Frontal cortex (tissue), 4 donors: ENCODE data around the gene MCF2L. TPM values are rescaled to one million over a fixed set of nuclear protein-coding genes. Genes with fewer than 3 reads are reported as not detected.

ENCODE experiments used
- DNase-seq, 2 donors: peaks; one replicate each; pipeline ENCODE4 v3.0.0; 2012; ENCODE audit warnings: low spot score in 2 of 2
- FAIRE-seq: peaks from 2 replicates; lab custom pipeline; 2012; peaks lifted over from hg19 to GRCh38; lab: Jason Lieb, UNC
- total RNA-seq: library from RNA; depleted of rRNA; stranded (reverse); fragments of >200 nt; gene quantifications from one replicate; pipeline ENCODE4 v1.2.3, GENCODE V29; 2014
- donor health status: control.
- donor health status: control.
- donor health status: control.

MCF2L gene
- total RNA-seq, 1 donor from 2014 or later: 137 TPM

DNA sequence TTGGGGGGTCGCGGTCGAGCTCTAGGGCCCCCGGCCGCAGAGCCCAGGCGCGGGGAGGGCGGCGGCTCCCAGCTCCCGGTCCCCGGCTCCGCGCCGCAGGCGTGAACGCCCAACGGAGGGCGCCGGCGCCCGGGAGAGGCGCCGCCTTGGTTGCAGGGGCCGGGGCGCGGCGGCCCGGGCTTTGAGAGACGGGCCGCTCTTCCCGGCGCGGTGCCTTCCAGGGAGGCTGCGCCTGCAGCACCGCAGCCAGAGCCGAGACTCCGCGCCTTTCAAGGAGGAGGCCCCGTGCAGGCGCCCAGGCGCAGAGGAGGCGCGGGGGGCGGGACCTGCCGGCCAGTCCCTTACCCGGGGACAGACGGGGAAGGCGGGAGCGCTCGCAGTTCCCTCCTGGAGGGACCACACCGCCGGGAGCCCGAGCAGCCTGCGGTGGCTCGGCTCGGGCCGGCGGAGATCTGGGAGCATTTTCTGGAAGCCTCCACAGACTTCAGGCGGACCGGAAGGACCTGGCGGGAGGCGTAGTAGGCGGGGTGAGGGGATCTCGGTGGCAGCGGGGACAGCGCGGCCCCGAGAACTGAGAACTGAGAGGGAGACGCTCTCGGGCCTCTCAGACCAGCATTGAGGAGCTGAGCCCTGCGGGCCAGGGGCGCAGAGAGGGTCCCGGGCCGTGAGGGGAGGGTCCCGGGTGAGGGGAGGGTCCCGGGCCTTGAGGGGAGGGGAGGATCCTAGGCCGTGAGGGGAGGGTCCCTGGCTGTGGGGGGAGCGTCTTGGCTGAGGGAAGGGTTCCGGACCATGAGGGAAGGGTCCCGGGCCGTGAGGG lies 25.5 kb upstream of the MCF2L start:
- FAIRE-seq: no peak
- DNase-seq: peak; percentile 48 to 54

DNA sequence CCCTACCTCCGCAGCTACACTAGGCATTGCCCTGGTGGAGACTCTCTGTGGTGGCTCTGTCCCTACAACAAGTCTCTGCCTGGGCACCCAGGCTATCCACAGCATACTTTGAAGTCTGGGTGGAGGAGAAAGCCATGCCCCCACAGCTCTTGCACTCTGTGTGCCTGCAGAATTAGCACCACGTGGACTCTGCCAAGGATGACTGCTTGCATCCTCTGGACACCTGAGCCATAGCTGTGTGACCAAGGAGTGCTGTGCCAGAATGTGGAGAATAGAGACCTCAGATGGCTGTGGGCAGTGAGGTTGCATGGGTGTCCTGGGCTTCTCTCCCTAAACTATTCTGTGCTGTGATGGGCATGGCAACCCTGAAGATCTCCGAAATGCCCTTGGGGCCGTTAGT lies 21.2 kb upstream of the MCF2L start:
- no peak for FAIRE-seq
- DNase-seq: no peak

DNA sequence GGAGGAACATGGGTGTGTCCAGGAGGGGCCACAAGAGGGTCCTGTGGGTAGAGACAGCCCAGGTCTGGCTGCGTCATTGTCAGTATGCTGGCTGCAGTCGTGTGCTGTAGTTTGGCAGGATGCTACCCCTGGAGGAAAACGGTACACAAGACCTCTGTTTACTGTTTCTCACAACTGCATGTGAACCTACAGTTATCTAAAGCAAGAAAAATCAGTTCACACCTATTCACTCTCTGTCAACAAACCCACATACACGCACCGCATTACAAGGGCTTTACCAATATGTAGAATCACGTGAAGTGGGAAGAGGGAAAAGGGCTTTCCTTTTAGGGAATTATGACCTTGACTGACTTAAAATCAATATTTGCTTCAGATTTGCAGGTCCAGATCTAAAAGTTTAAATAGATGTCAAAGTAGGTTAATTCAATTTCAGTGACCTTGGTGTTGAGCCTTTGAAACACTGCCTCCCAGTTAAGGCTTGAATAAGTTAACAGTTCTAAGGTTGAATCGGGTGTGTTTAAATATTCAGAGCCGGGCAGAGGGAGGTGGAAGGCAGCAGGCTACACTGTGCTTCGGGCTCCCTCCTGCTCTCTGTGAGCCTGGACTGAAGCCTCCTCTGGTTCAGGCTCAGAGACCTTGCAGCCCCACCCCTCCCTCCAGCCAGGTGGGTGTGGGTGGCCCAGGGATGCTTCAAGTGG lies 17.2 kb upstream of the MCF2L start:
- FAIRE-seq: no peak
- DNase-seq: no peak

DNA sequence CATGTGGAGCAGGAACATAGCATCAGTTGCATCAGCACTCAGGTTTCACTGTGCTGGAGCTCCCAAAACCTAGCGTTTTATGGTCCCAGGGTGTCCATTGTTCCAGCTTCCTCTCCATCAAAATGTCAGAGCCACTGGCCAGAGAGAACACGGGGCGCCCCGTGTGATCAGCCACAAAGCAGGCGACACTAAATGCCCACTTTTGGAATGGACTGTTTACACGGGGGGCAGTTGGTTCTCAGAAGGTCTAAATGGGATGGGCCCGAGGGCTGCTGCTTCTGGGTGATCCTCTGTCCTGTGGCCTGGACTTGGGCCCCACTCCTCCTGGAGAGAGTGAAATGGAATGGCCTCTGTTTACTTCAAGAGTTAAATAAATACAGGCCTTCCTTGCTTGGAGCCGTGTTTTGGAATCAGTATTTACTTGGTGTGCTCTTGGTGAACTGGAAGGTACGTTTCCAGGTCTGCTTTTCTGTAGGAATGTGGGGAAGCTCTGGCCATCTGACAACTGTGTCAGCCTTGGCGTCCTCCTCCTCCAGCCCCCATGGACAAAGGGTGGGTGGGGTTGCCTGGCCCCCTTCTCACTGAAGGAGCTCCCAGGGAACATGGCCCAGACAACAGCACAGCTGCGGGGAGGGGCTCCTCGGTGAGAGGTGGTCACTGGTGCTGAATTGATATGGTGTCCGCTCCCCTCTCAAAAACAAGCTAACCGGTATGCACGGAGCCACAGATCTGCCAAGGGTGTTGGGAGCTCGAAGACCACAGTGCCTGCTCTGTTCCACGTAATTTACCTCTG lies 16.1 kb upstream of the MCF2L start:
- FAIRE-seq (no peak), DNase-seq (no peak)

DNA sequence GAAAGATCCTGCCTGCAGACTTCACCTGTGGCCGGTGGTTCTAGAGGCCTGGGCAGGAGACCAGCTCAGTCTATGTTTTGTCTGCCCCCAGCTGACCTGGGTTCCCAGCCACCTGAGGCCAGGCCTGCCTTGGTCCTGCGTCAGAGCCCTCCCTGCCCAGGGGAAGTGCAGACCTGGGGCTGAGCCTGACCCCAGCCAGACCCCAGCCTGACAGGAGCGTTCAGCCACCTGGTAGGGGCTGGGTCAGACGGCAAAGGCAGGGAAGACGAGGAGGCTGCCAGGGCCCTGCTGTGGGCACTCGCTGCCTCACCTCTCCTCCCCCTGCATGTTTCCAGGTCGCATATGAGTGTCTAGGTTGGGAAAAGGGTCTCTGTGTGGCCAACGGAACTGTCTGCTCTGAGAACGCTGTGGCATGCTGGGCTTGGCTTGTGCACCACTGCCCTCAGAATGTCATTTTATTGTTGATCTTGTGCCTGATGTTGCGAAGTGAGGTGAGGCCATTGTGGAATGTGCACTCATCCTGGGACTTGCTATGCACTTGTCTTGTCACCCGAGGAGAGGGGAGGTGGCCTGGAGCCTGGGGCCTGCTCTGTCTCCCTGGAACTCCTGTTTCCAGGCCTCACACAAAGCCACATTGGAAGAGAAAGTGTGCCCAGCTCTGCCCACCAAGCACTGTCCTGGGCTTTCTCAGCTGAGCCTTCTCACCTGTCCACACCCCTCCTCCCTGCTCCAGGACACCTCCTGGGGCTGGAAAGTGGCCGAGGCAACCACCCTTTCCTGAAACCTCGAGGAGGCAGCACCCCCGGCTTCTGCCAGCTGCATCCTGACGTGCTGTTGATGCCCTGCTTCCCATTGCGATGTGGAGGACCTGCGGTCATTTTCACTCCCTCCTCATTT lies 15.2 kb upstream of the MCF2L start:
- no peak for DNase-seq
- no peak for FAIRE-seq

DNA sequence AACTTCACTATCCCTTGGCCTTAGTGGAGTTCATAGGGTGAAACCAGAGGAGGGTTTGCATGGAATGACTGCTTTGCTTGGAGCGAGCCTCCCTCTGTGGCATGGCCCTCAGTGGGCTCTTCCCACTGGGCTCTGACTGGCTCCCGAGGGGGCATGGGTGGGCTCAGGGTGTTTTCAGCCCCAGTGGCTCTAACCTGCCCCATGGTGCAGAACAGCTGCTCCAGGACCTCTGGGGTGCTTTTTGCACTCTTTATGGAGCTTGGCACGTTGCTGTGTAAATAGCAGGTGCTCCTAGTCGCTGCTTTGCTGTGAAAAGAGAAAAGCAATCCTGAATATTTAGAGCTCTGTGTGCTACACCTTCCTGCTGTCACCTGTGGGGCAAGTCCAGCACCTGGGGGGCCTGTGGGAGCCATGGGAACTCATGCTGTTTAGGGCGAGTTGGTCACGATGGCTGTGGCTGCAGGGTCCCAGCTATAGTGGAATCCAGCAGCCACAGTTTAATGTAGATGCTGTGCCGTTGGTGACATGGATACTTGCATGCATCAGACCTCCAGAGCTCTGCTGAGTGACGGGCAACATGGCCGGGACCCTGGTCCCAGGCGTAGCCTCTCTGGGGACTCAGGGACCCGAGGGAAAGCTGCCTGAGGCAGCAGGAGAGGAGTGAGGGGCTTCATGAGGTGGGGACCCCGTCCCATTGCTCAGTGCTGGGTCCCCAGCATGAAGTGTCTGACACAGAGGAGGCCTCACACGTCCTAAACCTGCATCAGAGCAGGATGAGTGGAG lies 14.3 kb upstream of the MCF2L start:
- FAIRE-seq (no peak), DNase-seq (no peak)

DNA sequence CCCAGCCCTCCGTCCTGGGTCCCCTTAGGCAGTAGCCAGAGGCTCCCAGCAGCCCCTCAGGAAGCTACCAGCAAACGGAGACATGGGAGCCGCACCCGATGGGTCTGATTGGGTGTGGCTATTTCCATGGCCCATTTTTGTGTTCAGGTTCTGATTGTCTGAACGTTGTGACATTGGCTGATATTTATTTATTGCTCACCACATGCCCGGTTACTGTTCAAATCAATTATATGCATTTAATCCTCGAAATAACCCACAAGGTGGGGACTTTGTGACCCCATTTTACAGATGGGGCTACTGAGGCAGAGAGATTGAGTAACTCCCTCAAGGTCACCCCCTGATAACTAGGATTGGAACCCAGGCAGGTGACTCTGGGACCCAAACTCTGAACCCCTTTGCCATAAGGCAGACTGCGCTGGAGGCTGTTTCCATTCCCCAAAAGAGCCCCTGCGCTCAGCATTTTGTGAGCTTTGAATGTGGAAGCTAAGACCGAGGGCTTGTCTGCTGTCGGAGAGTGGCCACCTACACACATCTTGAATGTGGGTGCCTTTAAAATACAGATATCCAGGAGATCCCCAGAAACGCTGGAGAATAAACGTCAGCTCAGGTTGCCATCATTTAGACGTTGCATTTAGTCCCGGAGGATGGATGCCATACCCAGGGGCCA lies 13.6 kb upstream of the MCF2L start:
- no peak for DNase-seq
- FAIRE-seq: no peak

DNA sequence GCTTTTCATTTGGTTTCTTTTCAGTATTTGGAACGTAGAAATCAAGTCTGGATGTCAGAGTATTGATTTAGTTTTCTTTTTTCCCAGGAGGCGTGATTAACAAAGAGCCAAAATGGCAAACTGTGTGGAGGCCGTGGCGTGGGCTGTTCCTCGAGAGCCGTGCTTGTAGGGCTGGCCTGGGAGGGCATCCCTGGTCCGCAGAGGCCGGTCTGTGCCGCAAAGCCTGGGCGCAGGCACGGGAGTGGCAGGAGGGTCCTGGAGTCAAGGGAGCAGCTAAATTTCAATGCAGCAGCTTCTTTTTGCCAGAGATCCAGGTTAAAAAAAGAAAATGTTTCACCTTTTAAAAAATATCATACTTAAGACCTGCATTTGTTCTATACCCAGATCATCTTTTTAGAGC lies 13.1 kb upstream of the MCF2L start:
- no peak for FAIRE-seq
- no peak for DNase-seq

DNA sequence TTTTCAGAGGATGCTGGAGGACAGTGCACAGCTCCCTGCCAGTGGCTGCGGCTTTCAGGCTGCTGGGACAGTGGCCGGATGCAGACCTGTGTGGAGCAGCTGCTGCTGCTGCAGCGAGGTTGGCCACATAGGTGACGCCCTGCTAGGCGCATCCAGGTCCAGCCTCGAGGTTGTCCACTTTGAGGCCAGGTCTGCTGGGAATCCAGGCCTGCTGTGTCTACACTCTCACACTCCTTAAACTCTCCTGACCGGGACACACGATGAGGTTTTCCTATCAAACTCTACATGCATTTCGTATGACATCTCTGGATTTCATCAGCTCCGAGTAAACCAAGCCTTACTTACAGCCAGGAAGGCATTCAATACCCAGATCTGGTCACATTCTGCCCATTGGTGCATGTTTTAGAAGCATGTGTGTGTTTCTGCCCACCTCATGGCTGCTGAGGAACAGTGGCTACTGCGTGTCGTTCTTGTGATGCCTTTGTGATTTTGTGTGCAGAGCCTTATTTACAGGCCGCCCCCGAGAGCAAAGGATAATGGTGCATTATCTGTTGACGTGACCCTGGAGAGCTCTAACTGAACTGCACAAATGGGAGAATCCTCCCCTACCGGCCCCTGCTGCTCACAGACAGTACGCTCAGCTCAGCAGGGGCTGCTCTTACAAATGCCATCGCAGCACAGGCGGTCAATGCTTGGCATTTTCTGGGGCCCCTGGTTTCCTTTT lies 12.3 kb upstream of the MCF2L start:
- FAIRE-seq (no peak), DNase-seq (no peak)

DNA sequence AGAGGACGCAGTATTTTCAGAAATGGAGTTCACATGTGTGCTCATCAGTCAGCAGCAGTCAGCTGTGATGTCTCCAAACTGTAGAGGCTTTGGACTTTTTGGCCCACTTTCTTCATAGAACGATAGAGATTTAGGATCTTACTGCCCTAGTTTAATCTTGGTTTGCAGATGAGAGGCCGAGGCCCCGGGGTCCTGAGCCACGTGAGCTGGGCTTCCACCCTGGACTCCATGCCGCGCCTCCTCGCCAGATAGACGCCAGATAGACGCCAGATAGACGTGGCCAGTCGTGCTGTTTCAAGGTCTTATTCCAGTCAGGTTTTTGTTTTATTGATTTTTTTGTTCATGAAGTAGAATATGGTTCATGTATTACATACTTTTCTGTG lies 11.7 kb upstream of the MCF2L start:
- no peak for DNase-seq

DNA sequence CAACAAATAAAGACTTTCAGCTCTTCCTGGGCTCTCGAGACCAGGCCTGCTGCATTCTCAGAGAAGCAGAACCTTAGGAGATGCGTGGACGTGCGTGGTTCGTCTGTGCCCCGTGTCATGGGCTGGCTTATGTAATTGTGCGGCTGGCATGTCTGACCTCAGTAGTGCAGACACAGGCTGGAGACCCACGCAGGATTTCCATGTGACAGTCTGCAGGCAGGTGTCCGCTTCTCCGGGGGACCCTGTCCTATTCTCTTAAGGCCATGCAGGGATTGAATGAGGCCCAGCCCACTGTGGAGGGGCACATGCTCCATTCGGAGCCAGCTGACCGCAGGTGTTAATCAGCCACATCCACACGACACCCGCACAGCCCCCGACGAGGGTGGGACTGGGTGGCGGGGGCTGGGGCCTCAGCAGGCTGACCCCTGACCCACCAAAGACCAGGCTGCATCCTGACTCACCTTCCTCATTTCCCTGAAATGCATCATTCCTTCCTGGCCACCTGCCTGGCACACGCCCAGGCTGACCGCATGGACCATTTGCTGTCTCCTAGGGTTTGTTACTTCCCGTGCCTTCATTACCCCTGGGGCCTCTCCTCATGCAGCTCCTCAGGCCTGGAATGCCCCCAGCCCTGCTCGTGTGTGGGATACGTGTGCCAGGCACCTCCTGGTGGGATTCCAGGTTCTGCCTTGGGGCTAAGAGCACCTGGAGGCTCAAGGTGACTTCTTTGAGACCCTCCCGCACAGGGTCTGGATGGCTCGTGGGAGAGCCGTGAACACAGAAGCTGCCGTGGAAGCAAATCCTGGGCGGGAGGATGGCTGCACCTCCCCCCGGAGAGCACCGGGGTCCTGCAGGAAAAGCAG lies 10.7 kb upstream of the MCF2L start:
- DNase-seq (no peak), FAIRE-seq (no peak)

More for the DNA sequence above, 11.7 kb upstream of the MCF2L start:
- no peak for FAIRE-seq

DNA sequence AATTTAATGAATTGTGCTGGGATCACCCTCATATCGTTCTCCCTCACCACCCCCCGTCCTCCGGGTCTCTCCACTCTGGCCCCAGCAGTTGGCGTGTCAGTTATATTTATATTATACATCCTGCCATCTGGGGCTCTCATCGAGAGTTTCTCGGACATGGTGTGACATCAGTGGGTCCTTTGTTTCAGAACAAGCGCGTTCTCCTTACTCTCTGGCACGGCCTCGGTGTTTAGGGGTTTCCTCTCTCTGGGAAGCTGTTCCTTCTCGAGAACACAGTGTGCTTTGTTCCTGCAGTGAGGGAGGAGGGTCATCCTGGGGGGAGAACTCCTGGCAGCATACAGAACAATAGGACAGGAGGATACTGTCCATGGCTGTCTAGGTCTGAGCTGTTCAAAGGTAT lies 9.8 kb upstream of the MCF2L start:
- FAIRE-seq (peak; percentile 49), DNase-seq (peak; percentile 57 to 62)

DNA sequence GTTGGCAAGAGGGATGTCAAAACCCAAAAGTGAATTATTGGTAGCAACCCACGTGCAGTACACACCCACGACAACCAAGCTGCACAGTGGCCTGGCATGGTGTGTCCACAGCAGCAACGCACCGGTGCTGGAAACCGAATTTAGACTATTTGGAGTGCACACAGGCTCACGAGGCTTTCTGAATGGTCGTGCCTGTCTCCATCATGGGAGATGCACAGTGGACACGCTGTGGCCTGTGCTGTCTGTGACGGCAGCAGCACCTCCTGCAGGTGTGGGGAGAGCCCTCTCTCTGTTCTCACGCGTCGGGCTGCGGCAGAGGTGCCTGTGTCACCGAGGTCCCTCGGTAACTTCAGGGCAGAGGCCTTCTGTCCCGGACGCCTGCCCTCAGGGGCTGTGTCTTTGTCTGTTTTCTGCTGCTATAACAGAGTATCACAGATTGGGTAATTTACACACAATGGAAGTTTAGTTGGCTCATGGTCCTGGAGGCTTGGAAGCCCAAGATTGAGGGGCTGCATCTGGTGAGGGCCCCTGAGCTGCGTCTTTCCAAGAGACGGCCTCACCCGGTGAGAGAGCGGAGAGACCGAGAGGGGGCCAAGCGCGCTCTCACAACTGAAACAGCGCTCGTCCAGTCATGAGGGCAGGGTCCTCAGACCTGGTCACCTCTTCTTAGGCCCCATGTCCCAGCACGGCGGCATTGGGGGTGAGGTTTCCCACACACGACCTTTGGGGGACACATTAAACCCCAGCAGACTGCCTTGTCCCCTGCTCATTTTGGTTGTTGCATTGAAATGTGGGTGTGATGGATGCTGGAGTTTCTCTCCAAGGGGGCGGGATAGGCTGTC lies 9.1 kb upstream of the MCF2L start:
- no peak for DNase-seq
- FAIRE-seq: no peak

DNA sequence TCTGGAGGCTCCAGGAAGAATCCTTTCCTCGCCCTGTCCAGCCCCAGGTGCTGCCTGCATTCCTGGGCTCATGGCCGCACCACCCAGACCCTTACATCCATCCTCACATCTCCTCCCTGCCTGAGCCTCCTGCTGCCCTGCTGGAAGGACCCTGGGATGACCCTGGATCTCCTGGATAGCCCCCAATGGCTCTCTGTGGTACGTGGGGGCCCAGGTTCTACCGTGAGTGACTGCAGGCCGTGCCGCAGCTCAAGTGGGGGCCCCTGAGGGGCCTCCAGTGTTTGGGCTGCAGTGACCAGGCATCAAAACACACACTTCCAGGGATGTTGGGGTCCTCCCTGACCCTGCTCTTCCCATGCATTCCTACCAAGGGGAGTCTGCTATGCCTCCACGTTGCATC lies 8.3 kb upstream of the MCF2L start:
- no peak for DNase-seq
- FAIRE-seq: no peak

DNA sequence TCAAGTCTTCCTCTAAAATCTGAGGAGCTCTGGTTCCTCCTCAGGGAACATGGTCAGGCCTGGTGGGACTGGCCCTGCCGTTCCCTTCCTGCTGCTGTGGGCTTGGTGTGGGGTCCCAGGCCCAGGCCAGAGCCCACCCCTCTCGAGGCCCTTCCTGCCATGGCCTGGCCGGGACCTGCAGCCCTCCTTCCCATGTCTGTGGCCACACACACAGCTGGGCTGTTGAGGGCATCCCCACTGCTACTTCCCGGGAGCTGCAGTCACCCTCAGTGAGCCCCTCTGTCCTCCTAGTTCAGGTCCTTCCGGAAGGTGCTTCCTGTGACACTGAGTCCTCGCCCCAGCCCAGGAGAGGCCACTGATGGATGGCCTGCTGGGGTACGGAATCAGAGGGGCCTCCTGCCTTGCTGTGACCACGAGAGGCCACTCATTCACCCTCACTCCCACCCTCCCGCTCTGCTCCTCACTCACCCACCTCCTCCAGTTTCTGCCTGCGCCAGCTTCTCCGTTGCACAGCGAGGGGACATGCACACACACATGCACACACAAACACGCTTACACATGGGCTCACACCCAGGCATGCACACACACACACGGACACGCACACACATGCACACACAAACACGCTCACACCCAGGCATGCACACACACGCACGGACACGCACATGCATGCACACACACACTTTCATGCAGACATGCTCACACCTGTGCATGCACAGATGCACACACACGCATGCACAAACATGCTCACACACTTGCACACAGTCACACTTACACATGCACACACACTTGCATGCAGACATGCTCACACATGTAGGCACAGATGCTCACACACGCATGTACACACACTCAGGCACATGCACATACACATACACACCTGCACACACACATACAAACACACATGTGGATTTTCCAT lies 7.3 kb upstream of the MCF2L start:
- FAIRE-seq: no peak
- DNase-seq: no peak
